Measurements from ENCODE around the gene RNF149.
A peak's percentile ranks its signal among the peaks of the same experiment; 100 is the strongest.

RNF149 gene

DNA sequence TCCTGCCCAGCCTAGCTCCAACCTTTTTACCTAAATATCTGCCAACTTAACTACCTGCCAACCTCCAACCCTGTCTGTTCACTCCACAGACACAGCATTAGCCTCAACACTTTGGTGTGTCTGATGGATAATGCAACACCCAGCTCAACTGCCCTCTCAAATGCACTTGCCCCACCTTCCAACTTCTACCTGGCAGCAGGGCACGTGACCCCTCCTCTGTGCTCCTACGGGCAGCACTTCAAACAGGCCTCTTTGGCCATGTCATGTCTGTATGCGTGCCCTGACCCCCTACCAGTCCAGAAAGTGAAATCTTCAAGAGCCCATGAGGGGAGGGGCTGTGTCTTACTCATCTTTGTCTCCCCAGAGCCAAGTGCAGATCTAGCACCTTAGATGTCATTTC, 25.5 kb downstream of the RNF149 start:
- no peak for TF ChIP-seq Cebpa-rat (IDR thresholded peaks at IDR 0.05)
- peaks cover 98 to 100% (median 100%) of the 10 kb centered on the region in 11 experiments for H3K36me3 ChIP-seq
- H3K4me2 ChIP-seq, result peak overlapping the region in 4 of 11 experiments; percentile 1 to 21 (median 14); a peak in 5 of 22 replicates
- no peak overlapping the region for H3K4me3 ChIP-seq
- peaks cover 84 to 100% (median 100%) of the 10 kb centered on the region in 11 experiments for H4K20me1 ChIP-seq
- peak overlapping the region in 2 of 11 experiments; percentile 1 to 11; a peak in 4 of 22 replicates for H3K27ac ChIP-seq
- H3K9ac ChIP-seq, result peak overlapping the region in 2 of 11 experiments; percentile 23 to 31; a peak in 1 of 22 replicates
- H3K9me3 ChIP-seq (replicated peaks in 1 of 11), result no peaks in the 10 kb centered on the region
- no peaks in the 10 kb centered on the region for H3K27me3 ChIP-seq
- peaks cover 8 to 62% (median 19%) of the 10 kb centered on the region in 10 experiments; a peak in 16 of 20 replicates for H3K4me1 ChIP-seq

GRCh38 chr2:101281482-101281881, 27.0 kb downstream of the RNF149 start:
- no peak overlapping the region for H3K4me2 ChIP-seq
- no peaks in the 10 kb centered on the region for H3K27me3 ChIP-seq
- no peak for TF ChIP-seq Cebpa-rat (IDR thresholded peaks at IDR 0.05)
- peaks cover 86 to 100% (median 100%) of the 10 kb centered on the region in 11 experiments for H4K20me1 ChIP-seq
- no peak overlapping the region for H3K4me3 ChIP-seq
- no peaks in the 10 kb centered on the region for H3K9me3 ChIP-seq (replicated peaks in 1 of 11)
- H3K36me3 ChIP-seq, result peaks cover 98 to 100% (median 100%) of the 10 kb centered on the region in 11 experiments
- no peak overlapping the region for H3K27ac ChIP-seq
- H3K4me1 ChIP-seq, result peaks cover 8 to 49% (median 19%) of the 10 kb centered on the region in 10 experiments; a peak in 16 of 20 replicates
- peak overlapping the region in 2 of 11 experiments; percentile 31 to 47; a peak in 1 of 22 replicates for H3K9ac ChIP-seq

GRCh38 chr2:101278925-101279324, 29.6 kb downstream of the RNF149 start:
- H3K36me3 ChIP-seq, result peaks cover 94 to 100% (median 97%) of the 10 kb centered on the region in 11 experiments
- H3K27me3 ChIP-seq, result no peaks in the 10 kb centered on the region
- H4K20me1 ChIP-seq, result peaks cover 63 to 100% (median 99%) of the 10 kb centered on the region in 11 experiments
- no peak overlapping the region; a peak in 1 of 22 replicates for H3K27ac ChIP-seq
- H3K4me3 ChIP-seq, result no peak overlapping the region
- H3K4me2 ChIP-seq, result no peak overlapping the region
- TF ChIP-seq Cebpa-rat (IDR thresholded peaks at IDR 0.05), result 0 out of 22 replicates have a peak, but pooled peaks of 1 of the 11 experiments have one; percentile 6
- H3K9ac ChIP-seq, result 0 out of 22 replicates have a peak overlapping the region, but pooled peaks of 1 of the 11 experiments have one; percentile 23
- H3K4me1 ChIP-seq, result peaks cover 8 to 32% (median 19%) of the 10 kb centered on the region in 10 experiments; a peak in 16 of 20 replicates
- no peaks in the 10 kb centered on the region for H3K9me3 ChIP-seq (replicated peaks in 1 of 11)

- no peak for TF ChIP-seq Cebpa-rat (IDR thresholded peaks at IDR 0.05)
- H3K4me2 ChIP-seq, result no peak overlapping the region
- H3K4me1 ChIP-seq, result peaks cover 4 to 25% (median 9%) of the 10 kb centered on the region in 10 experiments; a peak in 12 of 20 replicates
- H3K36me3 ChIP-seq, result peaks cover 94 to 100% (median 97%) of the 10 kb centered on the region in 11 experiments
- no peak overlapping the region for H3K27ac ChIP-seq
- no peaks in the 10 kb centered on the region for H3K9me3 ChIP-seq (replicated peaks in 1 of 11)
- no peak overlapping the region for H3K9ac ChIP-seq
- H4K20me1 ChIP-seq, result peaks cover 54 to 100% (median 99%) of the 10 kb centered on the region in 11 experiments
- no peaks in the 10 kb centered on the region for H3K27me3 ChIP-seq
- H3K4me3 ChIP-seq, result no peak overlapping the region
Measured at GRCh38 chr2:101277111-101277510, 31.4 kb downstream of the RNF149 start.

DNA sequence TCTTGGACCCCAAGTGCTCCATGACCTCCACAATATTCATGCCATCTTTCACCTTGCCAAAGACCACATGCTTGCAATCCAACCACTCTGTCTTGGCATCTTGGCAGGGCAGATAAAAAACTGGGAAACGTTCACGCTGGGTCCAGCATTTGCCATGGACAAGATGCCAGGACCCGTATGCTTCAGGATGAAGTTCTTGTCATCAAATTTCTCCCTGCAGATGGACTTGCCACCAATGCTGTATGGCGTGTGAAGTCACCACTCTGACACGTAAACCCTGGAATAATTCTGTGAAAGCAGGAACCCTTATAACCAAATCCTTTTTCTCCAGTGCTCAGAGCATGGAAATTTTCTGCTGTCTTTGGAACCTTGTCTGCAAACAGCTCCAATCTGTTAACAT, 34.4 kb downstream of the RNF149 start:
- no peak for TF ChIP-seq Cebpa-rat (IDR thresholded peaks at IDR 0.05)
- no peaks in the 10 kb centered on the region for H3K9me3 ChIP-seq (replicated peaks in 1 of 11)
- H3K27me3 ChIP-seq, result no peaks in the 10 kb centered on the region
- no peak overlapping the region for H3K27ac ChIP-seq
- H3K4me2 ChIP-seq, result no peak overlapping the region
- peaks cover 42 to 100% (median 99%) of the 10 kb centered on the region in 11 experiments for H4K20me1 ChIP-seq
- no peak overlapping the region for H3K9ac ChIP-seq
- H3K36me3 ChIP-seq, result peaks cover 96 to 100% (median 97%) of the 10 kb centered on the region in 11 experiments
- no peak overlapping the region for H3K4me3 ChIP-seq
- peaks cover 0 to 16% (median 2%) of the 10 kb centered on the region in 10 experiments; a peak in 8 of 20 replicates for H3K4me1 ChIP-seq

DNA sequence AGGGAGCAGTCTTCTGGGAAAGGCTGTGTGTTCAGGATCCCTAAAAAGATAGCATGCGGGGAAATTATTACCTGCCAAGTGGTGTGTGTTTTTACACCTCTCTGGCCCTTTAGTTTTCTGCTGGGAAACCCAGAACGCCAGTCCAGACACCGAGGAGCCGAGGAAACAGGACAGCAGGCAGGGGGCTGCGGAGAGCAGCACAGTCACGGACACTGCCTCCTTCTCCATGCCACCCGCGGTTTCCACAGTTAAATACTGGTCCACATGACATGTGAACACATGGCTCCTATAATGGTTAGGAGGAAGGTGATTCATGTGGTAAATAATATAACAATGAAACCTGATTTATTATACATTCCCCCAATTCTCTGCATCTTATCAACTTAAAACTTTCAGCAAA, 35.4 kb downstream of the RNF149 start:
- Histone ChIP-seq H3K9me3 (replicated peaks in 1 of 11) (no peaks in the 10 kb centered on the region), H3K27ac (no peak overlapping the region), H3K4me1 (peaks cover 0 to 8% (median 2%) of the 10 kb centered on the region in 10 experiments; a peak in 5 of 20 replicates), H3K4me2 (no peak overlapping the region), H4K20me1 (peaks cover 43 to 100% (median 99%) of the 10 kb centered on the region in 11 experiments; a peak in 21 of 22 replicates), H3K4me3 (no peak overlapping the region), H3K36me3 (peaks cover 96 to 100% (median 97%) of the 10 kb centered on the region in 11 experiments), H3K9ac (peak overlapping the region in 1 of 11 experiments; percentile 27; a peak in 2 of 22 replicates), H3K27me3 (no peaks in the 10 kb centered on the region)
- TF ChIP-seq Cebpa-rat (IDR thresholded peaks at IDR 0.05), result no peak

GRCh38 chr2:101272045-101272784, 36.3 kb downstream of the RNF149 start:
- peak overlapping the region in 1 of 11 experiments; percentile 27; a peak in 1 of 22 replicates for H3K9ac ChIP-seq
- no peak for TF ChIP-seq Cebpa-rat (IDR thresholded peaks at IDR 0.05)
- peaks cover 0 to 12% (median 2%) of the 10 kb centered on the region in 10 experiments; a peak in 5 of 20 replicates for H3K4me1 ChIP-seq
- no peaks in the 10 kb centered on the region for H3K9me3 ChIP-seq (replicated peaks in 1 of 11)
- H3K36me3 ChIP-seq, result peaks cover 96 to 100% (median 97%) of the 10 kb centered on the region in 11 experiments
- peaks cover 34 to 100% (median 99%) of the 10 kb centered on the region in 11 experiments; a peak in 21 of 22 replicates for H4K20me1 ChIP-seq
- H3K27ac ChIP-seq, result no peak overlapping the region; a peak in 1 of 22 replicates
- no peak overlapping the region for H3K4me3 ChIP-seq
- no peaks in the 10 kb centered on the region for H3K27me3 ChIP-seq
- no peak overlapping the region for H3K4me2 ChIP-seq

GRCh38 chr2:101270700-101271259, 37.7 kb downstream of the RNF149 start:
- Histone ChIP-seq H3K9ac (no peak overlapping the region), H3K36me3 (peaks cover 95 to 100% (median 97%) of the 10 kb centered on the region in 11 experiments), H3K4me1 (peaks cover 0 to 12% (median 2%) of the 10 kb centered on the region in 10 experiments; a peak in 5 of 20 replicates)

More at GRCh38 chr2:101270700-101271259, 37.7 kb downstream of the RNF149 start:
- no peak overlapping the region for H3K27ac ChIP-seq
- peaks cover 25 to 100% (median 99%) of the 10 kb centered on the region in 11 experiments; a peak in 21 of 22 replicates for H4K20me1 ChIP-seq
- no peaks in the 10 kb centered on the region for H3K9me3 ChIP-seq (replicated peaks in 1 of 11)
- H3K27me3 ChIP-seq, result no peaks in the 10 kb centered on the region
- TF ChIP-seq Cebpa-rat (IDR thresholded peaks at IDR 0.05), result no peak
- no peak overlapping the region for H3K4me2 ChIP-seq
- H3K4me3 ChIP-seq, result no peak overlapping the region
